Measurements from ENCODE around the gene MCFD2.
A peak's percentile ranks its signal among the peaks of the same experiment; 100 is the strongest.
"Not testable (repeated sequence)": the region's sequence is repeated elsewhere in the genome, so short reads cannot be mapped to it uniquely, and the experiment has no call there.

The MCFD2 gene

DNA sequence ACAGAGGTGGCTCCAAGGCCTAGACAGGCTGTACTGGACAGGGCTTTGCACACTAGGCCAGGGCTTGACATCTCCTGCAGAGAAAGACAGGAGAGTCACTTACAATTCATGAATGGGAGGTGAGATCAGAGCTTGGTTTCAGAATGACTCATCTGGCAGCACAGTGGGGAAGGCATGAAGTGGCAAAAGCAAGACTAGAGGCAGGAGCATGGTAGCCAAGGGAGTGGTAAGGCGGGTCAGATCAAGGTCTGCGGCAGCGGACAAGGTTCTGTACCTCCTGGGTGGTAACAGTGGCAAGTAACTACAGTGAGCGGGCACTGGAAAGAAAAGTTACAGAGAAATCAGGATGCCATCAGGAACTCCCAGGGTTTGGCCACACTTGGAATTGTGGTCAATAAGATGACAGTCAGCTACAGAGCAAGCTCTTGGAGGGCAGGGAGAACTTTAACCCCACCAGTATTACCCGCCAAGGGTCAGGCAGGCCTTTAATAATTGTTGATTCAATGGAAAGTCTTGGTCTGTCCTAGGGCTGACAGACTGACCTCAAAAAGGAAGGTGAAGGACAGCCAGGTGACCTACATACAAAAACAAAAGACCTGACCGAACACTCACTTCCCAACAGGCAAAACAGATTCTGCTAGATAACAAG lies 5.7 kb downstream of the MCFD2 start:
- Histone ChIP-seq H3K9ac (ENCODE audit: low read length) (no peak overlapping the region), H3K4me2 (ENCODE audit: low read depth, low read length) (no peak overlapping the region), H3K27ac (ENCODE audit: low read length) (no peak overlapping the region; the same call in 1 of the 2 replicates), H3K36me3 (replicated peaks; ENCODE audit: insufficient read depth, low read length) (no peaks in the 10 kb centered on the region), H2AFZ (ENCODE audit: low read length) (no peak overlapping the region), H3K4me1 (ENCODE audit: low read length) (peaks cover 19% of the 10 kb centered on the region), H3K79me2 (ENCODE audit: low read length) (peaks cover 42% of the 10 kb centered on the region), H3K27me3 (replicated peaks; ENCODE audit: insufficient read depth, low read length) (no peaks in the 10 kb centered on the region), H3K4me3 (ENCODE audit: low read length) (no peak overlapping the region), H4K20me1 (ENCODE audit: insufficient read depth, low read length) (no peaks in the 10 kb centered on the region), H3K9me3 (replicated peaks; ENCODE audit: insufficient read depth, low read length) (no peaks in the 10 kb centered on the region), H3F3A (ENCODE audit: insufficient read depth, low read length) (peaks cover 5% of the 10 kb centered on the region), H3K9me2 (replicated peaks; ENCODE audit: insufficient read depth, low read length) (no peaks in the 10 kb centered on the region)
- peak; percentile 69 for DNase-seq
- no peak for TF ChIP-seq EZH2 (optimal IDR thresholded peaks at IDR 0.05; ENCODE audit: low read depth, low read length)

DNA sequence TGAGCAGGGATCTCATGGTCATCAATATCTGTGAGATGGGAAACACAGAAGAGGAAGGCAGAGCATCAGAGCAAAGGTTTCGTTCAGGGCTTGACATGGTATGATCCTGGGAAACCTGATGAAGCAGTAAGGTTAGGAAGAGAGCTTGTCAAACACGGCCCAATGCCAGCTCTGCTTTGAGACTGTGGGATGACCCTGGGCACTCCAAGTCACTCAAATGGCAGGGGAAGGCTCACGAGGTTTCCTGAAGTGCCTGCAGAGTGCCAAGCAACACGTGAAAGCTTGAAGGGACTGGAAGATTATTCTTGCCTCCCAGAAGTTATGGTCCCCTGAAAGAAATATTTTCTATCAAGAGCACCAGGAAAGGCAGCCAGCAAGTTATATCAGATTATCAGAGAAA lies 6.5 kb downstream of the MCFD2 start:
- no peak overlapping the region for H3K4me2 ChIP-seq (ENCODE audit: low read depth, low read length)
- no peaks in the 10 kb centered on the region for H3K9me3 ChIP-seq (replicated peaks; ENCODE audit: insufficient read depth, low read length)
- H3K27me3 ChIP-seq (replicated peaks; ENCODE audit: insufficient read depth, low read length), result no peaks in the 10 kb centered on the region
- H3K27ac ChIP-seq (ENCODE audit: low read length), result no peak overlapping the region; the same call in 1 of the 2 replicates
- peaks cover 14% of the 10 kb centered on the region for H3K4me1 ChIP-seq (ENCODE audit: low read length)
- peaks cover 5% of the 10 kb centered on the region for H3F3A ChIP-seq (ENCODE audit: insufficient read depth, low read length)
- H3K9me2 ChIP-seq (replicated peaks; ENCODE audit: insufficient read depth, low read length), result no peaks in the 10 kb centered on the region
- H3K79me2 ChIP-seq (ENCODE audit: low read length), result peaks cover 35% of the 10 kb centered on the region
- H3K36me3 ChIP-seq (replicated peaks; ENCODE audit: insufficient read depth, low read length), result no peaks in the 10 kb centered on the region
- DNase-seq, result no peak
- no peaks in the 10 kb centered on the region for H4K20me1 ChIP-seq (ENCODE audit: insufficient read depth, low read length)
- H3K4me3 ChIP-seq (ENCODE audit: low read length), result no peak overlapping the region
- H2AFZ ChIP-seq (ENCODE audit: low read length), result no peak overlapping the region
- TF ChIP-seq EZH2phosphoT487 (IDR thresholded peaks at IDR 0.05; ENCODE audit: low read length), result no peak
- TF ChIP-seq EZH2 (optimal IDR thresholded peaks at IDR 0.05; ENCODE audit: low read depth, low read length), result no peak
- TF ChIP-seq, protein P1, sequence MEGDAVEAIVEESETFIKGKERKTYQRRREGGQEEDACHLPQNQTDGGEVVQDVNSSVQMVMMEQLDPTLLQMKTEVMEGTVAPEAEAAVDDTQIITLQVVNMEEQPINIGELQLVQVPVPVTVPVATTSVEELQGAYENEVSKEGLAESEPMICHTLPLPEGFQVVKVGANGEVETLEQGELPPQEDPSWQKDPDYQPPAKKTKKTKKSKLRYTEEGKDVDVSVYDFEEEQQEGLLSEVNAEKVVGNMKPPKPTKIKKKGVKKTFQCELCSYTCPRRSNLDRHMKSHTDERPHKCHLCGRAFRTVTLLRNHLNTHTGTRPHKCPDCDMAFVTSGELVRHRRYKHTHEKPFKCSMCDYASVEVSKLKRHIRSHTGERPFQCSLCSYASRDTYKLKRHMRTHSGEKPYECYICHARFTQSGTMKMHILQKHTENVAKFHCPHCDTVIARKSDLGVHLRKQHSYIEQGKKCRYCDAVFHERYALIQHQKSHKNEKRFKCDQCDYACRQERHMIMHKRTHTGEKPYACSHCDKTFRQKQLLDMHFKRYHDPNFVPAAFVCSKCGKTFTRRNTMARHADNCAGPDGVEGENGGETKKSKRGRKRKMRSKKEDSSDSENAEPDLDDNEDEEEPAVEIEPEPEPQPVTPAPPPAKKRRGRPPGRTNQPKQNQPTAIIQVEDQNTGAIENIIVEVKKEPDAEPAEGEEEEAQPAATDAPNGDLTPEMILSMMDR (IDR thresholded peaks at IDR 0.05; ENCODE audit: low read length), result no peak
- H3K9ac ChIP-seq (ENCODE audit: low read length), result no peak overlapping the region

- not testable (repeated sequence) for DNase-seq; H3K9me2 ChIP-seq (replicated peaks; ENCODE audit: insufficient read depth, low read length); H3K4me2 ChIP-seq (ENCODE audit: low read depth, low read length); H2AFZ ChIP-seq (ENCODE audit: low read length); H3K27me3 ChIP-seq (replicated peaks; ENCODE audit: insufficient read depth, low read length); H3K27ac ChIP-seq (ENCODE audit: low read length); H3K9me3 ChIP-seq (replicated peaks; ENCODE audit: insufficient read depth, low read length); H3K36me3 ChIP-seq (replicated peaks; ENCODE audit: insufficient read depth, low read length); H4K20me1 ChIP-seq (ENCODE audit: insufficient read depth, low read length); H3F3A ChIP-seq (ENCODE audit: insufficient read depth, low read length); H3K4me3 ChIP-seq (ENCODE audit: low read length); H3K9ac ChIP-seq (ENCODE audit: low read length); H3K4me1 ChIP-seq (ENCODE audit: low read length); H3K79me2 ChIP-seq (ENCODE audit: low read length)
These were observed 10.5 kb downstream of the MCFD2 start for GRCh38 chr2:46904908-46905678.

- H3K9me2 ChIP-seq (replicated peaks; ENCODE audit: insufficient read depth, low read length); H3K27me3 ChIP-seq (replicated peaks; ENCODE audit: insufficient read depth, low read length); H3K9me3 ChIP-seq (replicated peaks; ENCODE audit: insufficient read depth, low read length); DNase-seq; H2AFZ ChIP-seq (ENCODE audit: low read length); H3F3A ChIP-seq (ENCODE audit: insufficient read depth, low read length); H3K36me3 ChIP-seq (replicated peaks; ENCODE audit: insufficient read depth, low read length); H3K4me3 ChIP-seq (ENCODE audit: low read length); H3K79me2 ChIP-seq (ENCODE audit: low read length); H3K4me1 ChIP-seq (ENCODE audit: low read length); H3K27ac ChIP-seq (ENCODE audit: low read length); H3K4me2 ChIP-seq (ENCODE audit: low read depth, low read length); H3K9ac ChIP-seq (ENCODE audit: low read length); H4K20me1 ChIP-seq (ENCODE audit: insufficient read depth, low read length): not testable (repeated sequence)
These were observed 12.6 kb downstream of the MCFD2 start for GRCh38 chr2:46902980-46903379.

All from MM.1S (cell line).